ENCODE results near the gene FNDC3B.
"Not testable (repeated sequence)": the region's sequence is repeated elsewhere in the genome, so short reads cannot be mapped to it uniquely, and the experiment has no call there.

FNDC3B gene

GRCh38 chr3:172365028-172365567, 325.7 kb downstream of the FNDC3B start:
- DNase-seq (ENCODE audit: low read depth in 2 of 2), result no peak

- no peak for DNase-seq (ENCODE audit: low read depth in 2 of 2)
Measured at GRCh38 chr3:172367205-172368105, 328.1 kb downstream of the FNDC3B start.

GRCh38 chr3:172368556-172368955, 329.2 kb downstream of the FNDC3B start:
- DNase-seq (ENCODE audit: low read depth in 2 of 2), result not testable (repeated sequence)

GRCh38 chr3:172369590-172370259, 330.3 kb downstream of the FNDC3B start:
- DNase-seq (ENCODE audit: low read depth in 2 of 2), result no peak

GRCh38 chr3:172370419-172370818, 331.0 kb downstream of the FNDC3B start:
- no peak for DNase-seq (ENCODE audit: low read depth in 2 of 2)

GRCh38 chr3:172371544-172371943, 332.2 kb downstream of the FNDC3B start:
- no peak for DNase-seq (ENCODE audit: low read depth in 2 of 2)

- DNase-seq (ENCODE audit: low read depth in 2 of 2), result no peak
Measured at GRCh38 chr3:172372895-172373294, 333.5 kb downstream of the FNDC3B start.

GRCh38 chr3:172373912-172374311, 334.5 kb downstream of the FNDC3B start:
- no peak for DNase-seq (ENCODE audit: low read depth in 2 of 2)

- DNase-seq (ENCODE audit: low read depth in 2 of 2), result no peak
Measured at GRCh38 chr3:172375206-172375850, 335.9 kb downstream of the FNDC3B start.

GRCh38 chr3:172376402-172376801, 337.0 kb downstream of the FNDC3B start:
- DNase-seq (ENCODE audit: low read depth in 2 of 2), result no peak

- DNase-seq (ENCODE audit: low read depth in 2 of 2), result no peak
Measured at GRCh38 chr3:172376881-172377280, 337.5 kb downstream of the FNDC3B start.

- DNase-seq (ENCODE audit: low read depth in 2 of 2), result no peak
Measured at GRCh38 chr3:172378439-172378838, 339.1 kb downstream of the FNDC3B start.

GRCh38 chr3:172379372-172379771, 340.0 kb downstream of the FNDC3B start:
- no peak for DNase-seq (ENCODE audit: low read depth in 2 of 2)

- no peak for DNase-seq (ENCODE audit: low read depth in 2 of 2)
Measured at GRCh38 chr3:172380632-172381031, 341.3 kb downstream of the FNDC3B start.

GRCh38 chr3:172383306-172383796, 344.0 kb downstream of the FNDC3B start:
- no peak for DNase-seq (ENCODE audit: low read depth in 2 of 2)

- DNase-seq (ENCODE audit: low read depth in 2 of 2), result no peak
Measured at GRCh38 chr3:172384836-172385235, 345.5 kb downstream of the FNDC3B start.

- DNase-seq (ENCODE audit: low read depth in 2 of 2), result no peak
Measured at GRCh38 chr3:172387728-172388127, 348.4 kb downstream of the FNDC3B start.

GRCh38 chr3:172388412-172389078, 349.2 kb downstream of the FNDC3B start:
- DNase-seq (ENCODE audit: low read depth in 2 of 2), result no peak

GRCh38 chr3:172390792-172391191, 351.4 kb downstream of the FNDC3B start:
- no peak for DNase-seq (ENCODE audit: low read depth in 2 of 2)

GRCh38 chr3:172391592-172392302, 352.4 kb downstream of the FNDC3B start:
- DNase-seq (ENCODE audit: low read depth in 2 of 2), result no peak

- DNase-seq (ENCODE audit: low read depth in 2 of 2), result no peak
Measured at GRCh38 chr3:172394692-172395091, 355.3 kb downstream of the FNDC3B start.

Data from stimulated activated CD4-positive, alpha-beta T cell treated with anti-CD3 and anti-CD28 coated beads, Interleukin-1b, Interleukin-23, amount 100 ng/mL, for 4 hours (primary cell).